HepG2 (cell line): ENCODE measurements around the gene RETN.

Source experiments
- NR2C2 ChIP-seq: sonication (generic); formaldehyde crosslinking; IDR thresholded peaks from 2 replicates; pipeline ENCODE4 v1.4.0; 2020; ENCODE audit warnings: missing genetic modification reagents, mild to moderate bottlenecking, moderate library complexity, borderline replicate concordance
- PCBP1 ChIP-seq: fragments of 200-400 bp; formaldehyde crosslinking; IDR thresholded peaks from 2 replicates; pipeline ENCODE4 v1.6.1; 2017; ENCODE audit warnings: mild to moderate bottlenecking, low read depth, low read length, borderline replicate concordance

- TF ChIP-seq NR2C2, result no peak
- TF ChIP-seq PCBP1, result no peak
Observed at GRCh38 chr19:7661744-7662538, 6.9 kb upstream of the RETN start.
